ENCODE results near the gene DNAAF1.

Gene DNAAF1

DNA sequence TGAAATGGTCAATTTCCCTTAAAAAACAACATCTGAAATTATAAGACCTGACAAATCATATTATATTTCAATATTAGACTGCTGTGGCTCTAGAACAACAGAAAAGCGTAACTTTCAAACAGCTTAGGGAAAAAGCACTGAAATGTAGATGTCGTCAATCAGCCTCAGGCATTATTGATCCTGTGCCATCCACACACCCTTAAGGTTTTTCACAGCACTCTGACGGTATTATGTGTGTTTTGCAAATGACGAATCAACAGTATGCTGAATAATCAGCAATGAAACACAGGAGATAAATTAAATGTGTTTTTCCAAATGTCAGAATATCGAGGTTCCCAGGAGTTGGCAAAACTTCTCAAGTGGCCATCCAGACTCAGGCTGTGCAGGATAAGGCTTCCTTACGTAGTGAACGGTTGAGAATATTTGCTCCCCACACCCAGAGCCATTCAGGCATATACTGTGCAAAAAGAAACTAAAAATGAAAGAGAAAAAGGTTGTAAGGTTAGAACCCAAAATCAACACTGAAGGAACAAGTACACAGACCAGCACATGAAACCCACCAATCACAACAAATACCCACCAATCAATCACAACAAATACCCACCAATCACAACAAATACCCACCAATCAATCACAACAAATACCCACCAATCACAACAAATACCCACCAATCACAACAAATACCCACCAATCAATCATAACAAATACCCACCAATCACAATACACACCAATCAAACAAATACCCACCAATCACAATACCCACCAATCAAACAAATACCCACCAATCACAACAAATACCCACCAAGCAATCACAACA is 20.6 kb upstream of the DNAAF1 start:
- no peak for DNase-seq (ENCODE audit: low read depth)

DNA sequence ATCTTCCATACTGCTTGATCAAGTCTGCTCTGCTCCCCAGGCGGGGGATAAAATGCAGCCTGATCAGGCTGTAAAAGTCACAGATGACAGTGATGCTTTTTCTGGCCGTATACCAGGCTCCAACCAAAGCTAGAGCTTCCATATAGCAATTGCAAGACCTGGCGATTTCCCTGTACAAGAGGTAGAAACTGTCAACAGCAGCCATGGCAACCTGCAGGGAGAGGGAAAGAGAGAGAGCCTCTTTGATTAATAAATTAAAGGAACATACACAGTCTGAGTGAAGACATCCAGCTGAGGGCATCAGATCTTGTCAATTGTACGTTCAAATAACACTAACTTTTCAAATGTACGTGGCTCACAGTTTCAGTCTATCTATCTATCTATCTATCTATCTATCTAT is 14.0 kb upstream of the DNAAF1 start:
- no peak for DNase-seq (ENCODE audit: low read depth)

DNA sequence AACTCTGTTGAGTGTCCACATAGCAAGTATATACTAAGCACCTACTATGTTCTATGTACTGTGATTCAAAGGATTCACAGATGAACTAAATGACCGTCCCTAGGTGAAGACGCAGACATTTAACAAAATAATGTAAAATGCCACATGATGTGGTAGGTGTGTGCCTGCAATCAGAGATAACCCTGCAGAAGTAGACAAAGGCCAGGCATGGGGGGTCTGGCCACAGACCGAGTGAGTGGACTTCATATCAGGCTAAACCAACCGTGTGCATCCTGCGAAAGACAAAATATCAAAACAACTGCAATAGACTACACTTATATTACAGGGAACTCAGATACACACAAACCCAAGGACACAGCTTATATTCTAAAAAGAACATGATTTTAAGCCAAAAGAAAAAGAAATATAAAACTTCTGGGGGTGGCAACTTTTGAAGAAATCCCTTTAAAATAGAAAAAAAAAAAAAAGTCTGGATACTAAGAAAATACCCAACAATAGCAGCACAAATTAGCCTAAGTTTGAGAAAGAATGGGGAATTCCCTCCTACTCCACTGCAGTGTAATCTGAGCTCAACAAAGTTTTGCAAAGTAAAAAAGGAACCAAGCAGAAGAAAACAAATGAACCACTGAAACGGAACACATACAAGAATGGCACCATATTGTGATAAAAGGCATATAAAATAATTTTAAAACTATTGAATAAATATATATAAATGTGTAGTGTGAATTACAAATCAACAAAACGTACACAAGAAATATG is 12.4 kb upstream of the DNAAF1 start:
- DNase-seq (ENCODE audit: low read depth) = no peak

DNA sequence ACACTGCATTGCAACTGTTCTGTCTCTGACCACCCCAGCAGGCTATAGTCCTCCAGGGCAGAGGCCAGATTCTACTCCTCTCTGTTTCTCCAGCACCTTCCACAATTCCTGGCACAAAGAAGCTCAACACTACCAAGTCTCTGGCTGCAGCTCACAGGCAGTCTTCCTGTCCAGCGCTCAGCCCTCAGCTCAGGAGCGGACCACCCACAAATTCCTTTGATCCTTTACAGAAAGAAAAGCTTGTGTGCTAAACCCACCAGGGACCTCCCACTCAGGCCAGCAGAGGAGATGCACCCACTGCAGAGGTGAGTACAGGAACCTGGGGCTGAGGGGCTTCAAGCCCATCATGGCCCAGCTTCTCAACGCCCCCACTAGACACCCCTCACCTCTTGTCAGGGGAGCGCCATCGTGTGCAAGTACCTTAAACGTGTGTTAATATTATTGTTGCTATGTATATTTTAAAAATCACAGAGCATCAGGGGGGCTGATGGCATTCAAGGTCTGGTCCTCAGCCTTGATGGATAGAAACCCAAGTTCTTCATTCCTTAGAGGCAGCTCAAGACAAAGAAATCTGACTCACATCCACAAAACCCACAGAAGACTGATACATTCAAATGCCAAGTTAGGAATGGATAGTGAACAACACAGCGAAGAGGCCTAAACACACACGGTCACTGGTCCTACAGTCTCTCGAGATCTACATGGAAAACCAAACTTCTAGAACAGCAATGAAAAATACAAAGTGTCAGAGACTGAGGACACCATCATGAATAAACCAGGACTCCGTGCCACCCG is 8.6 kb upstream of the DNAAF1 start:
- no peak for DNase-seq (ENCODE audit: low read depth)

DNA sequence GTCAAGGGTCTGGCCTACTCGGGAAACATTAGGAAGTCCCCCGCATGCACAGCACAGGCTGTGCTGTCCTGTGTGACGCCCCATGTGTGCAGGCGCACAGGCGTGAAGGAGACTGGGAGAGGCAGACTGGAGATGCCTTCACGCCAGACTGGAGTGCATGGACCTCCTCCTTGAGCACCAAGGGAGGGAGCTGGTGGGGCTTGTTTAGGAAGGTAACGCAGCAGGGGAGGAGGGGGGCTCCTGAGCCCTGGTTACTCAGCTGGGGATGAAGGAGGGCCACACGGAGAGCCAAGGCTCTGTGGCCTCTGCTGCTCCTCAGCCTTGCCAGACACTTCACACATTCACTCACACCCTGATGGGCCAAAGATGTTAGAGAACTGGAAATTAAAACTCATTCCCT is 7.8 kb upstream of the DNAAF1 start:
- DNase-seq (ENCODE audit: low read depth) = no peak

DNA sequence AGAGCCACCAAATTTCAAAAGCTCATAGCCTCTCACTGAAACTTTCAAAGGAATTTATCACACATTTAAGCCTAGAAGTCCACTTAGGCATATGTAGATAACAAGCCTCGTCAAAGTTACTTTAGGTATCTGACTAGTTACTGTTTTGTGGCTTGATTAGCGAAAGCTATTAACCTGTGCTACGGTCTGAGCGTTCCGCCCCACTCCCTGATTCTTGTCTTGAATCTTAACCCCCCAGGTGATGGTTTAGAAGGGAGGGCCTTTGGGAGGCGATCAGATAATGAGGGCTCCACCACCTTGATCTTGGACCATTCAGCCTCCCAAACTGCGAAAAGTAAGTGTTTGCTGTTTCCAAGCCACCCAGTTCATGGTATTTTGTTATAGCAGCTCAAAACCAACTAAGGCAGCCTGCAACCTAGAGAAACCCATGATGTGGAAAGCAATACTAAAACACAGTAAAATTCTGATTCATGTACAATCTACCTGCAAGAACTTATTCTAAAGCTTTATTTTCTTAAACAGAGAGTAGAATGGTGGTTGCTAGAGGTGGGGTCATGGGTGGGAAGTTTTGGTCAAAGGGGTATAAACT is 7.2 kb upstream of the DNAAF1 start:
- no peak for DNase-seq (ENCODE audit: low read depth)

DNA sequence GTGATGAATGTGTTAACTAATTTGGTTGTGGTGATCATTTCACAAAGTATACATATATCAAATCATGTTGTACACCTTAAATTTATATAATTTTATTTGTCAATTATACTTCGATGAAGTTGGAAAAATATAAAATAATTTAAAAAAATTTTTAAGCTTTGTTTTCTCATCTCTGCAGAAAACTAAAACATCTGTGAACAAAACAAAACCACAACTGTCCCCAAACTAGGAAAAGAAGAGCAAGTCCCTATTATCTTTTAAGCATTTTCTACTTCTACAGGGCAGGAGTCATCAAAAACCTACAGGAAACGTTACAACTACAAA is 6.6 kb upstream of the DNAAF1 start:
- no peak for DNase-seq (ENCODE audit: low read depth)

DNA sequence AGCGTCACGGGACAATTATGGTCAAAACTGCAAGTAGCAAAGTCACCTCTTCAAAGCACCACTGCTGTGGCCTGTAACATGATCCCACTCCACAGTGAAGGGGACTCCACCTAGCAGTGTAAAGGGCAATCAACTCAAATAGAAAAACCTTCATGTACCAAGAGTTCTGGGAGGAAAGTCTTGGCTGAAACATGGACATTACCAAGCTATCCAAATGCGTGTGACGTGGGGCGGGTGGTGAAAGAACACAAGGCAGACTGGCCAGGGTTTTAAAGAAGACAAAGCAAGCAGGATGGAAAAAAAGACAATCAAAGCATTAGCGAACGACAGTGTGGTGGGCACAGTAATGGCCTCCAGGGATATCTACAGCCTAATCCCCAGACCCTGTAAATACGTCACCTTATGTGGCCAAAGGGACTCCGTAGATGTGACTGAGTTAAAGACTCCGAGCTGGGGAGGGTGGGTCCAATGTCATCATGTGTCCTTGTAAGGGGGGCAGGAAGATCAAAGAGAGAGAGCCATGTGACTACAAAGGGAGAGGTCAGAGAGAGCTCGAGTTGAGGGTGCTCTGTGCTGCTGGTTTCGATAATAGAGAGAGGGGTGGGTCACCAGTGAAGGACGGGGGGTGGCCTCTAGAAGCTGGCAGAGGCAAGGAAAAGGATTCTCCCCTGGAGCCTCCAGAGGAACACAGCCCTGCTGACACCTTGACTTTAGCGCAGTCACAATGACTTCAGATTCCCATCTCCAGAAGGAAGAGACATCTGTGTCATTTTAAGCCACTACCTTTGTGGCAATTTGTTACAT is 6.1 kb upstream of the DNAAF1 start:
- DNase-seq (ENCODE audit: low read depth) = no peak

DNA sequence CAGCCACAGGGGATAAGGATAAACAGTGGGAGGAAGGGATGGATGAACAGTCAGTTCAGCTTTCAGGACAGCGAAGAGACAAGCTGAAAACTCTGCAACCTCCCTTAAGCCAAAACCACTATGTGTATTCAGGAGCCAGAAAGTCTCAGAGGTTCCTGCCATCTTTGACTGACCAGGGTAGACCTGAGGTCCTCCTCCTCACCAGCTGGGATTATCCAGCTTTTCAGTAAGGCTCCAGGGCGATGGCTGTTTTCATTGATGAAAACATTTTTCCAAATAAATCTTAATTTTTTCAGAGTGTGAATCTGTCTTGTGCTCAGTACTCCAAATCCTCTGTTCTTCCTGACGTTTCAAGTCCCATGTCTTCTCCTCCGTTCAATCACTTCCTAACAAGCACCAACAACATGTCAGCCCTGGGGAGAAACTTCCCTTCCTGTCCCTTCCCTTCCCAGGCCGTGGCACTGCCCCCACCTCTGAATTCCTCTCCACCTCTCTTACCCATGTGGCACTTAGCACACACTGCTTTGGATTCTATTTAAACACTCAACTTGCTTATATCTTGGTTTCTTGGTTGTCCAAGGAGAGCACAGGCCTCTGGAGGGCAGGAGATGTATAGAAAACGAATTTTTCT is 5.4 kb upstream of the DNAAF1 start:
- DNase-seq (ENCODE audit: low read depth) = no peak

DNA sequence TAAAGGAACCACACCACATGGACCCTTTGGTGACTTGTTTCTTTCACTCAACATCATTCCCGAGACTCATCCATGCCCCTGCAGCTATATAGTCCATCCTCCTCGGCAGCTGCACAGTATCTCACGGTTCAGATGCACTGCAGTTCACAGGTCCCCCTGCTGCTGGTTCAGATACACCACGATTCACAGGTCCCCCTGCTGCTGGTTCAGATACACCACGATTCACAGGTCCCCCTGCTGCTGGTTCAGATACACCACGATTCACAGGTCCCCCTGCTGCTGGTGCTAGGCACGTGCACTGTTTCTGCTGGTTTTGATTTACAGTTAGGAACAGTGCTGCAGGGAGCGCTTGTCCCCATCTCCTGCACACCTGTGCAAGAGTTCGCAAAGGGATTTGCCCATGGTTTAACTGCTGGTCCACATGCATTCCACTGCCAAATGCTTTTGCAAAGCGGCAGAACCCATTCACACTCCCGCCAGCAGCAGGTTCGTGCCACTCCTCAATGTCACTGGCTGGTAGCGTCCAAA is 3.9 kb upstream of the DNAAF1 start:
- DNase-seq (ENCODE audit: low read depth) = no peak

DNA sequence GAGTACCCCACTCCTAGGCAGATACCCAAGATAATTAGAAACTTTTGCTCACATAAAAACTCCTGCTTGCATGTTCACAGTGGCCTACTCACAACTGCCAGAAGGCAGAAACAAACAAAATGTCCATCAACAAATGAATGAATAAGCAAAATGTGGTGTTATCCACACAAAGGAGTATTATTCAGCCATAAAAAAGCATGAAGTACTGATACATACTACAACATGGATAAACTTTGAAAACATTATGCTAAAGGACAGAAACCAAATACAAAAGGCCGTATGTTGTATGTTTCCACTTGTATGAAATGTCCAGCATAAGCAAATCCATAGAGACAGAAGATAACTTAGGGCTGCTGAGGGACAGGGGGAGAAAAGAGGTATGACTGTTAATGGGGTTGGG is 2.0 kb upstream of the DNAAF1 start:
- no peak for DNase-seq (ENCODE audit: low read depth)

DNA sequence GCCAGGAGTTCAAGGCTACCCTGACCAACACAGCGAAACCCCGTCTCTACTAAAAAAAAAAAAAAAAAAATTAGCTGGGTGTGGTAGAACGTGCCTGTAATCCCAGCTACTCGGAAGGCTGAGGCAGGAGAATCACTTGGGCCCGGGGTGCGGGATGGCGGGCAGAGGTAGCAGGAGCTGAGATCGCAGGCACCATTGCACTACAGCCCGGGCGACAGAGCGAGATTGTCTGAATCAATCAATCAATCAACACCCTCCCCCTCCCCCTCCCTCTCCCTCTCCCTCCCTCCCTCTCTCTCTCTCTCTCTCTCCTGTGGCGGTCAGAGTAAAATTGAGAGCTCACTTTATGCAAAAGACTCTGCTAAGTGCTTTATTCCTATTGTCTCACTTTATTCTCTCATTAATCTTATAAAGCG is 1.3 kb upstream of the DNAAF1 start:
- no peak for DNase-seq (ENCODE audit: low read depth)

DNA sequence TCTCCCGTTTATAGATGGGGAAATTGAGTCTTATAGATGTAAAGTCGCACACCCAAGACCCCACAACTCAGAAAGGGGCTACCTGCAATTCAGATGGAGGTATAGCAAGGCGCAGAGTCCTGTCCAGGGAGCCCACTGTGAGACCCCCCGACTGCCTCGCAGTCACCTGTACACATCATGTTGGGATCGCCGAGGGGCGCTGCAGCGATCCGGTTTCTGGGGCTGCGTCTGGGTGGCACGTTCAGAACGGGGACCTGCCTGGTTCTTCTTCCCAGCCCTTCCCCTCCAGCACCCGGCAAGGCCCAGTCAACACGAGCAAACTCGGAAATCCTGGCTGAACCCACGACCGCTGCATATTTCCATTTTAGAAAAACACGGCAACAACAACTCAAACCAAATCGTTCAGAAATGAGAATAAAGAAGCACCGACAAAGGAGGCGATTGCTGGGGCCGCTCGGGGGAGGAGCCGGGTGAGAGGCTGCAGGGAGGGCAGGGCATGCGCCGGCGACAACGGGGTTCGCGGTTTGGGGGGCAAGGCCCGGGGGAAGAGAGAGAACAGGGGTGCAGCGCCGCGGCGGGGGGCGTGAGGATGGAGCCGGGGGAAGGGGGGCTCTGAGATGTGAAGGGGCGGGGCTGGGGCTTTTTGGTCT is 774 bp upstream of the DNAAF1 start:
- no peak for DNase-seq (ENCODE audit: low read depth)

DNA sequence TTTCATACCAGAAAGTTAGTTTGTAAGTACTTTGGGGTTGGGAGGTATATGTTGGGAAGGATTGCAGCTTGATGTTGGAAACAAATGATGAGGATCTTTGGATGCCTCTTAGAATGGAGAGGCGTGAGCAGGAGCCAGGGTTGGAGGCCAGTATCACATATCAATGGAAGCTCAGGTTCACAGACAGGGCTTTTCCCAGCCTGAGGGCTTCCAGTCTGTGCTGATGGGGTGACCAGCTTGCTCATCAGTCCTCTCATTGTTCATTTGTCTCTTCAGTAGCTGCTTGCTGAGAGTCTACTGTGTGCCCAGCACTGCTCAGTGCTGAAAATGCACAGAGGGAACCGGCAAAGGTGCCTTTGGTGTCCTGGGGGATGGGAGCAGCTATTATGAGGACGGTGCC is 5.8 kb downstream of the DNAAF1 start:
- no peak for DNase-seq (ENCODE audit: low read depth)

DNA sequence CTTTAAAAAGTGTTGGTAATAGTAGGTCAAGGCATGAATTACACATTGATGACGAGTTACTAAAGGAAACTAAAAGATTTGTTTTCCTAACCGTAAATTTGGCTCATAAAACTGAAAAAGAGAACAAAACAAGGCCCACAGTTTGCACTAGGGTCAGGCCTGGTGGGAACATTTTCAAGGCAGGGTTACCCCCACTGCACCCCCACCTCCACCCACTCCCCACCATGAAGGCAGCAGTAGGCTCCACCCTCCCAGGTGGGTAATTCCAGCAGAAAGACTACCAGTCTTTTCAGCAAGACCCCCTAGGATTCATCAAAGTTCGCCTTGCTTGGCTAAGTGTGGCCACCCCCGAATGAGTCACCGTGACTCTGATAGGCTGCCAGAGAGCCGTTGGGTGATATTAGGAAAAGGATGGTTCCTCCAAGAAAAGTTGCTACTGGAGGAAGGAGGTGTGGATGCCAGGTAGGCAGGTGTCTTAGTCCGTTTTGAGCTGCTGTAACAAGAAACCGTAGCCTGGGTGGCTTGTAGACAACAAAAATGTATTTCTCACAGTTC is 8.6 kb downstream of the DNAAF1 start:
- no peak for DNase-seq (ENCODE audit: low read depth)

DNA sequence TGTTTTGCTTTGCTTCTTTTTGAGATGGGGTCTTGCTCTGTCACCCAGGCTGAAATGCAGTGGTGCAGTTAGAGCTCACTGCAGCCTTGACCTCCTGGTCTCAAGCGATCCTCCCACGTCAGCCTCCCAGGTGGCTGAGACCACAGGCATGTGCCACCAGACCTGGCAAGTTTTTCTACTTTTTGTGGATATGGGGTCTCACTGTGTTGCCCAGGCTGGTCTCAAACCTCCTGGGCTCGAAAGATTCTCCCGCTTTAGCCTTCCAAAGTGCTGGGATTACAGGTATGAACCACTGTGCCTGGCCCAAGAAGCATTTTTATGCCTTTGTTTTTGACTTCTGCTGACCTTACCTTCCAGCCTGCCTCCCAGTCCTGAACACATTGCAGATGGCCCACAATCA is 10.1 kb downstream of the DNAAF1 start:
- DNase-seq (ENCODE audit: low read depth) = no peak

DNA sequence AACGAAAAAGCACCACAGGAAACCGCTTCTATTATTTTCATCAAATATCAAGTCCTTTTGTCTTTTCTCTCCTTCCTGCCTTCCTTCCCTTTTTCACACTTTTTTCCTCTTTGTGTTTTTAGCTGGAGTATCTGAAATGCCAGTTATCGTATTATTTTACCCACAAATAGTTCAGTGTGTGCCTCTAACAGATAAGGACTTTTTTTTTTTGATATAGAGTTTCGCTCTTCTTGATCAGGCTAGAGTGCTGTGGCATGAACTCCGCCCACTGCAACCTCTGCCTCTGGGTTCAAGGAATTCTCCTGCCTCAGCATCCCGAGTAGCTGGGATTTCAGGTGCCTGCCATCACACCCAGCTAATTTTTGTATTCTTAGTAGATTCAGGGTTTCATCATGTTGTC is 10.7 kb downstream of the DNAAF1 start:
- no peak for DNase-seq (ENCODE audit: low read depth)

DNA sequence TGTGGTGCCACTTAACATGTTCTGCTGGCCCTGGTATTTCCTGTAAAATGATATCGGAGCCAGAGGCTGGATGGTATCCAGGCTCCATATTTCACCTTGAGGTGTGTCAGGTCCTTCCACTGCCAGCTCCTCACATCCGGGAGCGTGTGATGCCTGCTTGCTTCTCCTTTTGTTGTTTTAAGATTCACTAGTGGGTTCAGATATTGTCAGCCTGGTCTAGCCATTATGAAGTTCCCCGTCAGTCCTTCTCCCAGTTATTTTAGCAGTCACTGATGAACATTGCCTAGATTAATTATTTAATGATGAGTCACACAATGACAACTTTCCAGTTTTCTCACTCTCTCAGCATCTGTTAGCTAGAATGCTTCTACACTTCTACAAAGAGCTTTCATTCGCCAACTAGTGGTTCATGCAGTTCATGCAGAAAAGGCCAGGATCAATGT is 11.3 kb downstream of the DNAAF1 start:
- DNase-seq (ENCODE audit: low read depth) = no peak

DNA sequence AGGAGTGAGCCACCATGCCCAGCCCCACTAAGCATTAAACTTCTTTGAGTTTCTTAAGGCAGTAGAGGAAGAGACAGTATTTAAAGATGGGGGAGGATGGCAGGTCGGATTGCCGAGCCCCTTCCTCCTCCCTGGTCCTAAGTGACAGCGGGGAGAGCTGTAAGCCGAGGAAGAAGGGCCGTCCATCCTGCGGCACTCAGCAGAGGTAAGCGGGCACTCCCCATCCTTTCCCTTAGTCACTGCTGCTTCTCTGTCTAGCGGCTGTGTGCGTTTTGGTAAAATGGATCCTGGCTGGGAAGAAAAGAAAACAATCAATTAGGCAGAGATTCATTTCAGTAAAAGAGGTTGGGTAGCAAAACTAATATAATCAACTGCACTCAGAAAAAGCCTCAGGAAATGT is 13.9 kb downstream of the DNAAF1 start:
- no peak for DNase-seq (ENCODE audit: low read depth)

DNA sequence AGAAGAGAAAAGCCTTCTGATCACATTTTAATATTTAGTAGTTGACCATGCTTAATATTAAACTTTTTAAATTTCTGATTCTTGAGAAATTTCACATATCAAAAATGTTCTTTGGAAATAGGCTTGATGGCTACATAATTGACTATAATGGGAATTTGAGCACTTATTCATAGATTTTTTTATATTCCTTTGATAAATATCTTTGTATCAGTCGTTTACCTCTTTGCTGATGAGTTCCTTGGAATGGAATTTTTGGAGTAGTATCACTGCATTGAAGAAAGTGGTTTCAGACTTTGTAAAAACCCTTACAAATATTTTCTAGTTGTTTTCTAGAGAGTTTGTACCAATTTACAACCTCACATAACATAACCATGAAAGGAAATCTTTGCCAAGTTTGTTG is 14.7 kb downstream of the DNAAF1 start:
- DNase-seq (ENCODE audit: low read depth) = no peak

Measured in fibroblast of the conjunctiva (primary cell).